ENCODE data around the gene LRRC1.

DNA sequence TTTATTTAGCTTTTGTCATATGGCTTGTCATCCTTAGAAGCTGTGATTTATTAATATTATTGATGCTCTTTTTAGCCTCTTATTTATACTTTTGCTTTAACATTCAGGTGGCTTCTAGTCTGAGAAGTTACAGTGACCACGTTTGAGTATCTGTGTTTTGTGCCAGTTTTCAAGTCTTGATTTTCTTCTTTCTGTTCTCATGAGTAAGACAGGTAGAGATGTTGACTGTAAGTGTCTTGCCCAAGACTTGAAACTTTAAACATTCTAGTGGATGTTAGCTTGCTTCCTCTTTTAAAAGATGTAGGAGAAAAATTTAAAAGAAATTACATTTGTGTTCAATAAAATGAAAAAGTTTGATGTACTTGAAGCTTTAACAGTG lies 122.6 kb downstream of the LRRC1 start:
- TF ChIP-seq, protein P1, sequence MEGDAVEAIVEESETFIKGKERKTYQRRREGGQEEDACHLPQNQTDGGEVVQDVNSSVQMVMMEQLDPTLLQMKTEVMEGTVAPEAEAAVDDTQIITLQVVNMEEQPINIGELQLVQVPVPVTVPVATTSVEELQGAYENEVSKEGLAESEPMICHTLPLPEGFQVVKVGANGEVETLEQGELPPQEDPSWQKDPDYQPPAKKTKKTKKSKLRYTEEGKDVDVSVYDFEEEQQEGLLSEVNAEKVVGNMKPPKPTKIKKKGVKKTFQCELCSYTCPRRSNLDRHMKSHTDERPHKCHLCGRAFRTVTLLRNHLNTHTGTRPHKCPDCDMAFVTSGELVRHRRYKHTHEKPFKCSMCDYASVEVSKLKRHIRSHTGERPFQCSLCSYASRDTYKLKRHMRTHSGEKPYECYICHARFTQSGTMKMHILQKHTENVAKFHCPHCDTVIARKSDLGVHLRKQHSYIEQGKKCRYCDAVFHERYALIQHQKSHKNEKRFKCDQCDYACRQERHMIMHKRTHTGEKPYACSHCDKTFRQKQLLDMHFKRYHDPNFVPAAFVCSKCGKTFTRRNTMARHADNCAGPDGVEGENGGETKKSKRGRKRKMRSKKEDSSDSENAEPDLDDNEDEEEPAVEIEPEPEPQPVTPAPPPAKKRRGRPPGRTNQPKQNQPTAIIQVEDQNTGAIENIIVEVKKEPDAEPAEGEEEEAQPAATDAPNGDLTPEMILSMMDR (IDR thresholded peaks at IDR 0.05 in 8 of 11, conservative IDR thresholded peaks at IDR 0.05 in 3 of 11) = no peak
- TF ChIP-seq POLR2A (IDR thresholded peaks at IDR 0.05) (no peak), POLR2AphosphoS5 (IDR thresholded peaks at IDR 0.05) (no peak)

Measured in spleen (tissue), 7 donors.